A549 (cell line): ENCODE results near the gene ENTREP1. TPM values are rescaled to one million over a fixed set of nuclear protein-coding genes. Genes with fewer than 3 reads are reported as not detected.

Experiments
- ATAC-seq, 2 experiments: fragments of 200-7000 bp in 1 of 2; fragments of >200 bp in 1 of 2; cut with Nextera tagmentation in 1 of 2; cut with Tn5 transposase in 1 of 2; 3 replicates each; pipeline versions ENCODE4 v1.8.0 to v1.9.1; 2018 to 2020; ENCODE audit warnings: mild to moderate bottlenecking in 1 of 2, moderate library complexity in 1 of 2
- CTCF ChIA-PET: fragments of 300-600 bp; sonication (Branson Sonifier 250); formaldehyde crosslinking; extraction: SDS; loops from one replicate; lab custom pipeline; 2021; ENCODE audit warnings: antibody characterized with exemption, inconsistent platforms; lab: Yijun Ruan, JAX
- POLR2A ChIA-PET: fragments of 350-600 bp; formaldehyde crosslinking; extraction: SDS; loops from one replicate; lab custom pipeline; 2021; ENCODE audit warnings: antibody characterized with exemption, inconsistent platforms; lab: Yijun Ruan, JAX
- DNase-seq, 2 experiments: peaks; one replicate each; pipeline versions ENCODE4 v3.0.0 to v3.0.0-alpha.2; 2011 to 2016; ENCODE audit warnings: low read depth in 1 of 2, low spot score in 1 of 2
- FAIRE-seq: peaks from 2 replicates; lab custom pipeline; 2011; peaks lifted over from hg19 to GRCh38; lab: Jason Lieb, UNC
- H3K27ac ChIP-seq, 2 experiments: fragments of >200 bp; sonication (Bioruptor Twin); formaldehyde crosslinking; 3 replicates each; pipeline ENCODE4 v1.5.1; 2016 to 2017
- H3K4me1 ChIP-seq: fragments of >200 bp; sonication (Bioruptor Twin); formaldehyde crosslinking; 3 replicates; pipeline ENCODE4 v1.6.1; 2016
- H3K4me2 ChIP-seq: fragments of >200 bp; sonication (Bioruptor Twin); formaldehyde crosslinking; 3 replicates; pipeline ENCODE4 v1.6.1; 2016
- H3K4me3 ChIP-seq: fragments of >200 bp; sonication (Bioruptor Twin); formaldehyde crosslinking; 3 replicates; pipeline ENCODE4 v1.5.1; 2016
- H3K9me3 ChIP-seq: fragments of >200 bp; sonication (Bioruptor Twin); formaldehyde crosslinking; 3 replicates; pipeline ENCODE4 v1.6.1; 2016
- CTCF ChIP-seq: fragments of >200 bp; sonication (Bioruptor Twin); formaldehyde crosslinking; IDR thresholded peaks from 3 replicates; pipeline ENCODE4 v1.5.1; 2016
- E2F6 ChIP-seq: IDR thresholded peaks from 2 replicates; pipeline ENCODE4 v1.6.1; 2012; ENCODE audit warnings: low read depth, borderline replicate concordance
- EHMT2 ChIP-seq: fragments of 200-600 bp; sonication (generic); IDR thresholded peaks from 2 replicates; pipeline ENCODE4 v1.6.1; 2016; ENCODE audit warnings: antibody characterized with exemption, low read depth, mild to moderate bottlenecking, moderate library complexity
- FOSL2 ChIP-seq, 2 experiments: fragments of 450-650 bp in 1 of 2; fragments of >200 bp in 1 of 2; sonication (Bioruptor Twin) in 1 of 2; formaldehyde crosslinking; IDR thresholded peaks; 2 replicates each; pipeline versions ENCODE4 v1.5.0 to v1.6.1; 2016 to 2020; ENCODE audit warnings: mild to moderate bottlenecking in 1 of 2, moderate library complexity in 1 of 2
- GATA3 ChIP-seq: IDR thresholded peaks from 2 replicates; pipeline ENCODE4 v1.6.1; 2012; ENCODE audit warnings: borderline replicate concordance
- HDAC2 ChIP-seq: fragments of 200-600 bp; sonication (generic); IDR thresholded peaks from 2 replicates; pipeline ENCODE4 v1.6.1; 2016
- HES2 ChIP-seq: fragments of >200 bp; sonication (Bioruptor Twin); formaldehyde crosslinking; IDR thresholded peaks from 2 replicates; pipeline ENCODE4 v1.6.1; 2016
- HOXA7 ChIP-seq: fragments of 250-450 bp; sonication (Bioruptor Pico); IDR thresholded peaks from 2 replicates; pipeline ENCODE4 v1.5.0; 2020; ENCODE audit warnings: mild to moderate bottlenecking, moderate library complexity
- HOXB5 ChIP-seq: fragments of 250-450 bp; sonication (Bioruptor Pico); IDR thresholded peaks from 2 replicates; pipeline ENCODE4 v1.5.0; 2020; ENCODE audit warnings: mild to moderate bottlenecking, moderate library complexity
- JUN ChIP-seq, 2 experiments: fragments of >200 bp; sonication (Bioruptor Twin); formaldehyde crosslinking; IDR thresholded peaks; 2 replicates in 1 of 2; 3 replicates in 1 of 2; pipeline ENCODE4 v1.6.1; 2016 to 2017
- KDM5A ChIP-seq: fragments of 200-600 bp; sonication (generic); IDR thresholded peaks from 2 replicates; pipeline ENCODE4 v1.6.1; 2016; ENCODE audit warnings: antibody characterized with exemption, mild to moderate bottlenecking
- MAFK ChIP-seq: fragments of 450-650 bp; IDR thresholded peaks from 2 replicates; pipeline ENCODE4 v1.6.1; 2014; ENCODE audit not compliant: partially characterized antibody
- MAX ChIP-seq: IDR thresholded peaks from 2 replicates; pipeline ENCODE4 v1.6.1; 2012
- NFE2L2 ChIP-seq: fragments of 150-350 bp; conservative IDR thresholded peaks from 2 replicates; pipeline ENCODE4 v1.6.1; 2014; ENCODE audit warnings: low read length
- NPAS2 ChIP-seq: fragments of 250-450 bp; sonication (Bioruptor Pico); IDR thresholded peaks from 2 replicates; pipeline ENCODE4 v1.8.0; 2022; ENCODE audit warnings: mild to moderate bottlenecking, moderate library complexity, borderline replicate concordance
- POLR2A ChIP-seq: IDR thresholded peaks from 2 replicates; pipeline ENCODE4 v1.6.1; 2012; ENCODE audit warnings: mild to moderate bottlenecking, low read length
- RAD21 ChIP-seq, 2 experiments: fragments of >200 bp in 1 of 2; sonication (Bioruptor Twin) in 1 of 2; formaldehyde crosslinking in 1 of 2; IDR thresholded peaks in 1 of 2; conservative IDR thresholded peaks in 1 of 2; 2 replicates in 1 of 2; 3 replicates in 1 of 2; pipeline ENCODE4 v1.6.1; 2012 to 2018; ENCODE audit warnings: inconsistent platforms in 1 of 2
- RARB ChIP-seq: fragments of 250-450 bp; sonication (Bioruptor Pico); IDR thresholded peaks from 2 replicates; pipeline ENCODE4 v1.8.0; 2021; ENCODE audit warnings: mild to moderate bottlenecking, moderate library complexity
- RFX5 ChIP-seq: fragments of 450-650 bp; IDR thresholded peaks from 2 replicates; pipeline ENCODE4 v1.7.1; 2014; ENCODE audit warnings: antibody characterized with exemption, mild to moderate bottlenecking, moderate library complexity
- TFCP2L1 ChIP-seq: fragments of 250-450 bp; sonication (Bioruptor Pico); IDR thresholded peaks from 2 replicates; pipeline ENCODE4 v1.5.0; 2021; ENCODE audit warnings: mild to moderate bottlenecking
- USF2 ChIP-seq: fragments of 450-650 bp; IDR thresholded peaks from 2 replicates; pipeline ENCODE4 v1.6.1; 2014; ENCODE audit warnings: antibody characterized with exemption
- ZC3H11A ChIP-seq: fragments of 450-650 bp; IDR thresholded peaks from 2 replicates; pipeline ENCODE4 v1.6.1; 2014; ENCODE audit warnings: antibody characterized with exemption, mild to moderate bottlenecking
- ZNF302 ChIP-seq: fragments of 250-450 bp; sonication (Bioruptor Pico); IDR thresholded peaks from 2 replicates; pipeline ENCODE4 v1.9.0; 2021; ENCODE audit warnings: inconsistent platforms, mild to moderate bottlenecking, moderate library complexity
- ZSCAN20 ChIP-seq: fragments of 250-450 bp; sonication (Bioruptor Pico); IDR thresholded peaks from 2 replicates; pipeline ENCODE4 v1.8.0; 2022; ENCODE audit warnings: mild to moderate bottlenecking, moderate library complexity
- WGBS: methylation state at CpG from one replicate; pipeline ENCODE4 v1.1.6; 2017; ENCODE audit errors: missing lambda C conversion rate; 5-methylcytosine and 5-hydroxymethylcytosine counted together
- polyA plus RNA-seq, 4 experiments: library from polyadenylated mRNA; depleted of rRNA in 3 of 4; stranded (reverse); fragments of >200 nt; fragmentation: RNase III in 1 of 4; extraction: RNeasy Plus Mini Kit Qiagen cat#74134 plus additional on column Dnase treatment in 1 of 4; gene quantifications; 2 replicates in 3 of 4; 3 replicates in 1 of 4; pipeline ENCODE4 v1.2.3, GENCODE V29; 2011 to 2017

ENTREP1 gene
- polyA plus RNA-seq, 2 of the 4 experiments (the other 2 are of a cell fraction): 0.03 to 0.09 TPM

- TF ChIP-seq E2F6: no peak
- no peak for TF ChIP-seq USF2
- no peak for TF ChIP-seq RARB
- no peak for TF ChIP-seq HES2
These were observed 32.8 kb downstream of the ENTREP1 start (continued) for GRCh38 chr9:69357821-69358220.

- no peak overlapping the region for H3K4me2 ChIP-seq
- ATAC-seq (no peak), DNase-seq (no peak), FAIRE-seq (no peak)
- CTCF ChIA-PET: no interaction called here
- no peaks in the 10 kb centered on the region for H3K9me3 ChIP-seq
- POLR2A ChIA-PET: no interaction called here
- no peaks in the 10 kb centered on the region for H3K4me1 ChIP-seq
- TF ChIP-seq HDAC2 (no peak), GATA3 (no peak)
- 0% methylated on average over 1 of the region's 1 CpG for WGBS
- no peak overlapping the region for H3K27ac ChIP-seq
- H3K4me3 ChIP-seq: no peak overlapping the region
These were observed 38.2 kb downstream of the ENTREP1 start for GRCh38 chr9:69363191-69363590.

GRCh38 chr9:69364510-69365150, 39.6 kb downstream of the ENTREP1 start:
- Histone ChIP-seq H3K27ac (no peak overlapping the region), H3K4me1 (no peaks in the 10 kb centered on the region), H3K4me2 (no peak overlapping the region), H3K9me3 (no peaks in the 10 kb centered on the region), H3K4me3 (no peak overlapping the region)
- DNase-seq: no peak
- 55% methylated on average over 3 of the region's 3 CpGs for WGBS
- ATAC-seq: no peak
- TF ChIP-seq CTCF (no peak), HDAC2 (no peak), MAFK (no peak), ZSCAN20 (CRISPR knock-in tag) (no peak), NPAS2 (CRISPR knock-in tag) (no peak), RFX5 (no peak)
- POLR2A ChIA-PET: no interaction called here
- CTCF ChIA-PET: no interaction called here
- FAIRE-seq: no peak

- POLR2A ChIA-PET: no interaction called here
- no peak for ATAC-seq
- CTCF ChIA-PET: interaction anchor here (2.3 kb wide), 1 partner anchor 51 kb away, joined by 6 read pairs; no protein-coding TSS in a partner anchor
- no peak for FAIRE-seq
- H3K27ac ChIP-seq: no peak overlapping the region
- H3K9me3 ChIP-seq: no peaks in the 10 kb centered on the region
- no peak for DNase-seq
- no peak for TF ChIP-seq TFCP2L1 (CRISPR knock-in tag)
- TF ChIP-seq ZC3H11A: no peak
- TF ChIP-seq FOSL2 (IDR thresholded peaks at IDR 0.05): no peak
- TF ChIP-seq FOSL2 (CRISPR knock-in tag; IDR thresholded peaks at IDR 0.05): no peak
- no peak for TF ChIP-seq ZNF302
- TF ChIP-seq ZSCAN20 (CRISPR knock-in tag): no peak
- no peak for TF ChIP-seq HES2
- TF ChIP-seq RAD21 (conservative IDR thresholded peaks at IDR 0.05 in 1 of 2, IDR thresholded peaks at IDR 0.05 in 1 of 2): no peak
- TF ChIP-seq HOXB5 (CRISPR knock-in tag): no peak
- TF ChIP-seq GATA3: no peak
- no peak for TF ChIP-seq HOXA7 (CRISPR knock-in tag)
- TF ChIP-seq NFE2L2: no peak
- no peak for TF ChIP-seq MAX
- no peak for TF ChIP-seq KDM5A
- no peak for TF ChIP-seq JUN (IDR thresholded peaks at IDR 0.05)
- no peak for TF ChIP-seq POLR2A
- no peak for TF ChIP-seq EHMT2
- no peak overlapping the region for H3K4me2 ChIP-seq
- no peaks in the 10 kb centered on the region for H3K4me1 ChIP-seq
- no peak overlapping the region for H3K4me3 ChIP-seq
- whole genome bisulfite sequencing: 12% methylated on average over 2 of the region's 2 CpGs
These were observed 45.4 kb downstream of the ENTREP1 start for GRCh38 chr9:69370430-69370829.
